SJCRH30 (cell line): ENCODE results near the gene RASSF4. TPM values are rescaled to one million over a fixed set of nuclear protein-coding genes. Genes with fewer than 3 reads are reported as not detected.

Source experiments
- DNase-seq, 2 experiments: peaks; one replicate each; pipeline ENCODE4 v3.0.0-alpha.2; 2015 to 2020
- H3K27ac ChIP-seq: fragments of 250-450 bp; sonication (Bioruptor Pico); 2 replicates; pipeline ENCODE4 v1.5.1; 2020; ENCODE audit warnings: mild to moderate bottlenecking, moderate library complexity
- H3K27me3 ChIP-seq: fragments of 250-450 bp; sonication (Bioruptor Pico); 2 replicates; pipeline ENCODE4 v1.5.1; 2020; ENCODE audit warnings: mild to moderate bottlenecking, moderate library complexity
- H3K36me3 ChIP-seq: fragments of 250-450 bp; sonication (Bioruptor Pico); 2 replicates; pipeline ENCODE4 v1.5.1; 2020; ENCODE audit warnings: mild to moderate bottlenecking, moderate library complexity
- H3K4me1 ChIP-seq: fragments of 250-450 bp; sonication (Bioruptor Pico); 2 replicates; pipeline ENCODE4 v1.5.1; 2020; ENCODE audit warnings: mild to moderate bottlenecking, moderate library complexity
- H3K4me3 ChIP-seq: fragments of 250-450 bp; sonication (Bioruptor Pico); 2 replicates; pipeline ENCODE4 v1.5.1; 2020; ENCODE audit warnings: mild to moderate bottlenecking, moderate library complexity
- H3K9me3 ChIP-seq: fragments of 250-450 bp; sonication (Bioruptor Pico); replicated peaks from 2 replicates; pipeline ENCODE4 v1.5.1; 2020; ENCODE audit warnings: mild to moderate bottlenecking, moderate library complexity
- total RNA-seq: library from RNA; depleted of rRNA; stranded (reverse); fragments of >200 nt; shearing (Covaris generic); gene quantifications from 2 replicates; pipeline ENCODE4 v1.2.3, GENCODE V29; 2014

RASSF4 gene
- total RNA-seq, 1 experiment from 2014 or later = 22.0 TPM

- no peak for DNase-seq
- Histone ChIP-seq H3K27me3 (no peaks in the 10 kb centered on the region), H3K4me3 (no peak overlapping the region), H3K36me3 (no peaks in the 10 kb centered on the region), H3K4me1 (peaks cover 11% of the 10 kb centered on the region; the same call in 1 of the 2 replicates), H3K27ac (no peak overlapping the region), H3K9me3 (no peaks in the 10 kb centered on the region)
Observed at GRCh38 chr10:44933451-44934321, 25.9 kb upstream of the RASSF4 start.

GRCh38 chr10:44934416-44935200 is 25.0 kb upstream of the RASSF4 start:
- DNase-seq = no peak
- H3K27ac ChIP-seq = no peak overlapping the region
- H3K4me1 ChIP-seq = peaks cover 11% of the 10 kb centered on the region; the same call in 1 of the 2 replicates
- H3K27me3 ChIP-seq = no peaks in the 10 kb centered on the region
- H3K36me3 ChIP-seq = no peaks in the 10 kb centered on the region
- no peak overlapping the region for H3K4me3 ChIP-seq
- no peaks in the 10 kb centered on the region for H3K9me3 ChIP-seq

GRCh38 chr10:44935201-44935965 is 24.2 kb upstream of the RASSF4 start:
- Histone ChIP-seq H3K27me3 (no peaks in the 10 kb centered on the region), H3K36me3 (no peaks in the 10 kb centered on the region), H3K9me3 (no peaks in the 10 kb centered on the region), H3K27ac (peak overlapping the region; percentile 56), H3K4me3 (no peak overlapping the region), H3K4me1 (peaks cover 11% of the 10 kb centered on the region; the same call in 1 of the 2 replicates)
- DNase-seq = peak; percentile 64 to 68

GRCh38 chr10:44935966-44936295 is 23.7 kb upstream of the RASSF4 start:
- H3K4me1 ChIP-seq = peaks cover 11% of the 10 kb centered on the region; the same call in 1 of the 2 replicates
- H3K4me3 ChIP-seq = no peak overlapping the region
- no peaks in the 10 kb centered on the region for H3K27me3 ChIP-seq
- no peaks in the 10 kb centered on the region for H3K36me3 ChIP-seq
- no peak for DNase-seq
- H3K27ac ChIP-seq = peak overlapping the region; percentile 56
- H3K9me3 ChIP-seq = no peaks in the 10 kb centered on the region

GRCh38 chr10:44936314-44936975 is 23.2 kb upstream of the RASSF4 start:
- DNase-seq = no peak
- Histone ChIP-seq H3K27ac (peak overlapping the region; percentile 56), H3K27me3 (no peaks in the 10 kb centered on the region), H3K4me1 (peaks cover 11% of the 10 kb centered on the region; the same call in 1 of the 2 replicates), H3K9me3 (no peaks in the 10 kb centered on the region), H3K4me3 (no peak overlapping the region), H3K36me3 (no peaks in the 10 kb centered on the region)

GRCh38 chr10:44937196-44938005 is 22.2 kb upstream of the RASSF4 start:
- H3K36me3 ChIP-seq = no peaks in the 10 kb centered on the region
- no peak for DNase-seq

GRCh38 chr10:44938956-44939355 is 20.6 kb upstream of the RASSF4 start:
- no peaks in the 10 kb centered on the region for H3K9me3 ChIP-seq
- H3K4me3 ChIP-seq = no peak overlapping the region
- no peak overlapping the region for H3K27ac ChIP-seq
- H3K27me3 ChIP-seq = no peaks in the 10 kb centered on the region
- H3K36me3 ChIP-seq = no peaks in the 10 kb centered on the region
- peaks cover 11% of the 10 kb centered on the region; the same call in 1 of the 2 replicates for H3K4me1 ChIP-seq
- no peak for DNase-seq

More at GRCh38 chr10:44937196-44938005, 22.2 kb upstream of the RASSF4 start:
- H3K9me3 ChIP-seq = no peaks in the 10 kb centered on the region
- H3K4me3 ChIP-seq = no peak overlapping the region
- H3K27ac ChIP-seq = no peak overlapping the region
- peaks cover 11% of the 10 kb centered on the region; the same call in 1 of the 2 replicates for H3K4me1 ChIP-seq
- H3K27me3 ChIP-seq = no peaks in the 10 kb centered on the region

GRCh38 chr10:44939691-44940401 is 19.8 kb upstream of the RASSF4 start:
- H3K36me3 ChIP-seq = no peaks in the 10 kb centered on the region
- no peaks in the 10 kb centered on the region; the same call in 1 of the 2 replicates for H3K9me3 ChIP-seq
- no peaks in the 10 kb centered on the region for H3K27me3 ChIP-seq
- DNase-seq = no peak
- peaks cover 11% of the 10 kb centered on the region; the same call in 1 of the 2 replicates for H3K4me1 ChIP-seq
- no peak overlapping the region for H3K4me3 ChIP-seq
- no peak overlapping the region for H3K27ac ChIP-seq

- Histone ChIP-seq H3K36me3 (no peaks in the 10 kb centered on the region), H3K4me1 (peaks cover 24% of the 10 kb centered on the region), H3K4me3 (no peak overlapping the region), H3K27ac (no peak overlapping the region), H3K27me3 (no peaks in the 10 kb centered on the region), H3K9me3 (no peaks in the 10 kb centered on the region; the same call in 1 of the 2 replicates)
- DNase-seq = no peak
Observed at GRCh38 chr10:44944354-44944753, 15.2 kb upstream of the RASSF4 start.

- H3K27ac ChIP-seq = peak overlapping the region; percentile 99
- no peaks in the 10 kb centered on the region for H3K27me3 ChIP-seq
- H3K4me1 ChIP-seq = peaks cover 26% of the 10 kb centered on the region
- no peak overlapping the region for H3K4me3 ChIP-seq
- no peak for DNase-seq
- H3K9me3 ChIP-seq = no peaks in the 10 kb centered on the region; the same call in 1 of the 2 replicates
- no peaks in the 10 kb centered on the region for H3K36me3 ChIP-seq
Observed at GRCh38 chr10:44946205-44946604, 13.4 kb upstream of the RASSF4 start.

GRCh38 chr10:44947371-44948152 is 12.0 kb upstream of the RASSF4 start:
- Histone ChIP-seq H3K27me3 (no peaks in the 10 kb centered on the region), H3K27ac (peak overlapping the region; percentile 99), H3K4me3 (peak overlapping the region; percentile 1; the same call in 1 of the 2 replicates), H3K4me1 (peaks cover 26% of the 10 kb centered on the region), H3K9me3 (no peaks in the 10 kb centered on the region; the same call in 1 of the 2 replicates), H3K36me3 (no peaks in the 10 kb centered on the region)
- DNase-seq = peak; percentile 83 to 89

- no peak for DNase-seq
- peak overlapping the region; percentile 99 for H3K27ac ChIP-seq
Observed at GRCh38 chr10:44948642-44949041, 11.0 kb upstream of the RASSF4 start.

More at GRCh38 chr10:44948642-44949041, 11.0 kb upstream of the RASSF4 start:
- H3K36me3 ChIP-seq = no peaks in the 10 kb centered on the region
- no peaks in the 10 kb centered on the region for H3K27me3 ChIP-seq
- H3K9me3 ChIP-seq = no peaks in the 10 kb centered on the region; the same call in 1 of the 2 replicates
- H3K4me1 ChIP-seq = peaks cover 32% of the 10 kb centered on the region
- no peak overlapping the region for H3K4me3 ChIP-seq
